Endothelial cell of umbilical vein (primary cell): Measurements from ENCODE around the gene HEATR1. TPM values are rescaled to one million over a fixed set of nuclear protein-coding genes. Genes with fewer than 3 reads are reported as not detected.
A peak's percentile ranks its signal among the peaks of the same experiment; 100 is the strongest.

Source experiments
- BruUV-seq: library from RNA; stranded (reverse); fragments of 400-500 nt; replicated peaks from 2 replicates; lab custom pipeline; 2021; lab: Mats Ljungman, UMichigan
- CTCF ChIA-PET: fragments of 300-600, 350-600 bp; sonication (Branson Sonifier 250); formaldehyde crosslinking; loops from one replicate; lab custom pipeline; 2021; ENCODE audit warnings: antibody characterized with exemption, inconsistent platforms; lab: Charles Lee
- POLR2A ChIA-PET: fragments of 300-600, 350-600 bp; sonication (Branson Sonifier 250); formaldehyde crosslinking; loops from one replicate; lab custom pipeline; 2021; ENCODE audit warnings: antibody characterized with exemption, inconsistent platforms; lab: Charles Lee
- DNase-seq: peaks from one replicate; pipeline ENCODE4 v3.0.0-alpha.2; 2011; ENCODE audit warnings: low read depth, low spot score
- FAIRE-seq: peaks from 2 replicates; lab custom pipeline; 2011; peaks lifted over from hg19 to GRCh38; lab: Jason Lieb, UNC
- H2AFZ ChIP-seq: 2 replicates; pipeline ENCODE4 v1.6.0; 2012; ENCODE audit warnings: low read depth, low read length, control low read depth, inconsistent platforms
- H3K27ac ChIP-seq: 2 replicates; pipeline ENCODE4 v1.5.1; 2011; ENCODE audit warnings: low read depth, mild to moderate bottlenecking, control low read depth, low read length, moderate library complexity; ENCODE audit not compliant: insufficient read depth
- H3K27me3 ChIP-seq, 2 experiments: 2 replicates each; pipeline versions ENCODE4 v1.6.0 to v1.6.1; 2011; ENCODE audit warnings: low read length in 2 of 2, mixed read lengths in 1 of 2; ENCODE audit not compliant: control insufficient read depth in 2 of 2, insufficient read depth in 2 of 2
- H3K36me3 ChIP-seq, 2 experiments: 2 replicates in 1 of 2; 3 replicates in 1 of 2; pipeline ENCODE4 v1.5.1; 2011; ENCODE audit warnings: low read length in 2 of 2, mild to moderate bottlenecking in 1 of 2, moderate library complexity in 1 of 2; ENCODE audit not compliant: control insufficient read depth in 2 of 2, insufficient read depth in 2 of 2; ENCODE audit errors: extremely low read depth in 1 of 2
- H3K4me1 ChIP-seq: 3 replicates; pipeline ENCODE4 v1.5.1; 2011; ENCODE audit warnings: mild to moderate bottlenecking, low read length; ENCODE audit not compliant: control insufficient read depth, insufficient read depth; ENCODE audit errors: extremely low read depth
- H3K4me2 ChIP-seq: 2 replicates; pipeline ENCODE4 v1.6.1; 2011; ENCODE audit warnings: low read length, control low read depth, mixed read lengths; ENCODE audit not compliant: insufficient read depth
- H3K4me3 ChIP-seq, 3 experiments: fragments of 200-600 bp in 1 of 3; sonication (generic), shearing (Covaris generic) in 1 of 3; replicated peaks in 1 of 3; 2 replicates each; pipeline ENCODE4 v1.5.1; 2011 to 2016; ENCODE audit warnings: control low read depth in 3 of 3, low read length in 3 of 3, mild to moderate bottlenecking in 2 of 3, inconsistent platforms in 1 of 3, low read depth in 1 of 3, moderate library complexity in 1 of 3; ENCODE audit not compliant: insufficient read depth in 1 of 3
- H3K79me2 ChIP-seq: 2 replicates; pipeline ENCODE4 v1.6.0; 2012; ENCODE audit warnings: low read length, inconsistent platforms; ENCODE audit not compliant: control insufficient read depth, insufficient read depth
- H3K9ac ChIP-seq: replicated peaks from 2 replicates; pipeline ENCODE3; 2011; ENCODE audit warnings: low read length, control low read depth; ENCODE audit not compliant: insufficient read depth; ENCODE audit errors: extremely low read depth
- H3K9me1 ChIP-seq: replicated peaks from 3 replicates; pipeline ENCODE4 v1.6.0; 2011; ENCODE audit warnings: mild to moderate bottlenecking, low read length; ENCODE audit not compliant: control insufficient read depth, insufficient read depth; ENCODE audit errors: extremely low read depth
- H3K9me3 ChIP-seq: replicated peaks from 2 replicates; pipeline ENCODE4 v1.5.1; 2012; ENCODE audit warnings: low read length, inconsistent platforms; ENCODE audit not compliant: control insufficient read depth, insufficient read depth
- H4K20me1 ChIP-seq: replicated peaks from 2 replicates; pipeline ENCODE3; 2011; ENCODE audit warnings: mild to moderate bottlenecking, low read length; ENCODE audit not compliant: control insufficient read depth, insufficient read depth; ENCODE audit errors: extremely low read depth
- EZH2 ChIP-seq: IDR thresholded peaks from 2 replicates; pipeline ENCODE4 v1.6.1; 2012; ENCODE audit warnings: borderline replicate concordance, low read depth, mild to moderate bottlenecking, moderate library complexity, low read length, inconsistent platforms; ENCODE audit not compliant: severe bottlenecking
- FOS ChIP-seq: IDR thresholded peaks from 2 replicates; pipeline ENCODE4 v1.6.1; 2011; ENCODE audit warnings: mild to moderate bottlenecking, low read length, moderate library complexity, borderline replicate concordance; ENCODE audit not compliant: insufficient read depth
- MYC ChIP-seq: IDR thresholded peaks from one replicate; pipeline ENCODE4 v1.6.1; 2011; ENCODE audit warnings: mild to moderate bottlenecking, low read depth, low read length
- POLR2A ChIP-seq: IDR thresholded peaks from 2 replicates; pipeline ENCODE4 v1.6.1; 2012; ENCODE audit warnings: low read depth, mild to moderate bottlenecking, control low read depth, low read length
- dilution Hi-C: fragments of 300-500 bp; cut with MboI; formaldehyde crosslinking; loops from one replicate; pipeline ENCODE4 v1.15.0; 2019; ENCODE audit warnings: low sequenced_read_pairs; ENCODE audit not compliant: extremely low pct_ligation_motif_present
- intact Hi-C: fragments of 100-400 bp; cut with micrococcal nuclease; formaldehyde crosslinking; loops from one replicate; pipeline ENCODE4 v1.10.0; 2022
- polyA plus RNA-seq, 4 experiments: library from polyadenylated mRNA; depleted of rRNA in 3 of 4; stranded (reverse) in 3 of 4; unstranded in 1 of 4; fragments of >200 nt; gene quantifications; 2 replicates each; pipeline versions ENCODE4 v1.2.1 to v1.2.3, GENCODE V29; 2011 to 2012; ENCODE audit warnings: missing spikeins in 1 of 4
- total RNA-seq: library from RNA; stranded (reverse); gene quantifications from 2 replicates; pipeline ENCODE4 v1.2.3, GENCODE V29; 2021
- TF ChIP-seq, protein P1 (sequence below), 2 donors: IDR thresholded peaks; 1 replicate in 1 of 2; 2 replicates in 1 of 2; pipeline ENCODE4 v1.5.1; 2011; ENCODE audit warnings: low read length in 2 of 2, mild to moderate bottlenecking in 2 of 2, moderate library complexity in 2 of 2, control low read depth in 1 of 2, inconsistent platforms in 1 of 2, low read depth in 1 of 2; ENCODE audit not compliant: insufficient read depth in 1 of 2; ENCODE audit errors: extremely low read depth in 1 of 2
- TF ChIP-seq, protein P2 (sequence below): IDR thresholded peaks from 2 replicates; pipeline ENCODE4 v1.6.1; 2011; ENCODE audit not compliant: insufficient read depth, insufficient read length

Gene HEATR1
- total and polyA plus RNA-seq, 2 donors (not counting 3 experiments of a cell fraction or from before 2014, with no cell fraction given), result 8.4 to 62.0 TPM

DNA sequence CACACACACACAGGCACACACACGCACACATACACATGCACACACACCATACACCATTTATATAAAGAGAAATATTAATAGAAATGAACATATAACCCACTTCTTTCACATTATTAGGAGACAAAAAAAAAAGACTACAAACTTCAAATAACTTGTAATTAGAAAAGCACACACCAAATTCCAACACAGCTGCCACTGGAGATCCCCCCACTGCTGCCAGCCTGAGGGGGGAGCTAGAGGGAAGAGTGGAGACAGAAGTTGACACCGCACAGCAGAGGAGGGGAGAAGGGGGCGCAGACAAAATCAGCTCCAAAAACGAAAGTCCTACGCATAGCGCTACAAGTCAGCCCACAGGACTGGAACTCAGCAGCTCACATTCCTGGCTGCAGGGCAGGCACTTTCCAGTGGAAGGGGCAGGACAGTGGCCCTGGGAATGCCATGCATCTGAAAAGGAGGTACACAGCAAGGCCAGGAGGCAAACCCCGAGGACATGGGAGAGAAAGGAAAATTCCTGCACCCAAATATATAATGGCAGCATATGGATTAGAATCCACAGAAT is 44.0 kb downstream of the HEATR1 start:
- POLR2A ChIA-PET, result no interaction called here
- FAIRE-seq (no peak), DNase-seq (no peak)
- Histone ChIP-seq H3K9me3 (no peaks in the 10 kb centered on the region), H3K27ac (no peak overlapping the region), H3K9me1 (no peaks in the 10 kb centered on the region), H2AFZ (no peak overlapping the region), H3K36me3 (peaks cover 38 to 39% of the 10 kb centered on the region in 2 experiments), H3K4me1 (no peaks in the 10 kb centered on the region), H3K9ac (no peak overlapping the region), H4K20me1 (no peaks in the 10 kb centered on the region), H3K27me3 (no peaks in the 10 kb centered on the region), H3K4me2 (no peak overlapping the region), H3K4me3 (no peak overlapping the region), H3K79me2 (no peaks in the 10 kb centered on the region)
- dilution Hi-C loops (no loop called here), intact Hi-C loops (no loop called here)
- TF ChIP-seq, protein P1, sequence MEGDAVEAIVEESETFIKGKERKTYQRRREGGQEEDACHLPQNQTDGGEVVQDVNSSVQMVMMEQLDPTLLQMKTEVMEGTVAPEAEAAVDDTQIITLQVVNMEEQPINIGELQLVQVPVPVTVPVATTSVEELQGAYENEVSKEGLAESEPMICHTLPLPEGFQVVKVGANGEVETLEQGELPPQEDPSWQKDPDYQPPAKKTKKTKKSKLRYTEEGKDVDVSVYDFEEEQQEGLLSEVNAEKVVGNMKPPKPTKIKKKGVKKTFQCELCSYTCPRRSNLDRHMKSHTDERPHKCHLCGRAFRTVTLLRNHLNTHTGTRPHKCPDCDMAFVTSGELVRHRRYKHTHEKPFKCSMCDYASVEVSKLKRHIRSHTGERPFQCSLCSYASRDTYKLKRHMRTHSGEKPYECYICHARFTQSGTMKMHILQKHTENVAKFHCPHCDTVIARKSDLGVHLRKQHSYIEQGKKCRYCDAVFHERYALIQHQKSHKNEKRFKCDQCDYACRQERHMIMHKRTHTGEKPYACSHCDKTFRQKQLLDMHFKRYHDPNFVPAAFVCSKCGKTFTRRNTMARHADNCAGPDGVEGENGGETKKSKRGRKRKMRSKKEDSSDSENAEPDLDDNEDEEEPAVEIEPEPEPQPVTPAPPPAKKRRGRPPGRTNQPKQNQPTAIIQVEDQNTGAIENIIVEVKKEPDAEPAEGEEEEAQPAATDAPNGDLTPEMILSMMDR (IDR thresholded peaks at IDR 0.05; ENCODE audit: extremely low read depth in 1 of 2, insufficient read depth in 1 of 2, low read depth in 1 of 2, low read length in 2 of 2), result peak in 1 of 2 donors; percentile 14
- no peak for TF ChIP-seq POLR2A
- no peak for TF ChIP-seq EZH2
- no peak for TF ChIP-seq MYC
- no TSS peak for BruUV-seq
- CTCF ChIA-PET, result interaction anchor here (0.6 to 1.3 kb wide), 2 partner anchors 9 to 199 kb away, joined by 3 read pairs; no protein-coding TSS in a partner anchor

DNA sequence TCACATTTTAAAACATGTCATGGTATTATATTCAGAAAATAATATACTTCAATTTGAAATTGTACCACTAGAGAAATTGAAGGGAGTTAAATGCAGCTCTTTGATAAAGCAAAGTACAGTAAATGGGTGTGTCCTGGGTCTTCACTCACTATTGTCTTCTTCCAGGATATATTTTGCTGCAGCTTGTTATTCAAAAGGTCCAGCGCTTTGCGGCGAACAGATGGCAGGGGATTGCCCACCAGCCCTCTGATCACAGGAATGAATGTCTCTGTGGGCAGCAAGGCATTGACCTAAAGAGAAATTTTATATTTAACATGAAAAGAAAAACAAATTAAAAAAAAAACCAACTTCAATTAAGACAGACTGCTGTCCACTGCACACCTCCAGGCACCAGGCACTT is 45.5 kb downstream of the HEATR1 start:
- TF ChIP-seq, protein P2, sequence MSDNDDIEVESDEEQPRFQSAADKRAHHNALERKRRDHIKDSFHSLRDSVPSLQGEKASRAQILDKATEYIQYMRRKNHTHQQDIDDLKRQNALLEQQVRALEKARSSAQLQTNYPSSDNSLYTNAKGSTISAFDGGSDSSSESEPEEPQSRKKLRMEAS, result no peak
- no peak for TF ChIP-seq FOS
- Histone ChIP-seq H3K27ac (no peak overlapping the region), H4K20me1 (no peaks in the 10 kb centered on the region), H3K9me1 (no peaks in the 10 kb centered on the region), H3K9ac (no peak overlapping the region), H3K27me3 (no peaks in the 10 kb centered on the region), H3K36me3 (peaks cover 31 to 37% of the 10 kb centered on the region in 2 experiments), H3K9me3 (no peaks in the 10 kb centered on the region), H3K4me1 (no peaks in the 10 kb centered on the region), H3K79me2 (no peaks in the 10 kb centered on the region), H2AFZ (no peak overlapping the region), H3K4me3 (no peak overlapping the region), H3K4me2 (no peak overlapping the region)
- CTCF ChIA-PET, result interaction anchor here (1.9 kb wide), 1 partner anchor 18 kb away, joined by 6 read pairs; no protein-coding TSS in a partner anchor
- FAIRE-seq (no peak), DNase-seq (no peak)
- POLR2A ChIA-PET, result no interaction called here
- intact Hi-C loops, result no loop called here
- BruUV-seq, result no TSS peak
- dilution Hi-C loops, result no loop called here
